GM23338 (cell line): ENCODE data around the gene SAMHD1.
"Not testable (repeated sequence)": the region's sequence is repeated elsewhere in the genome, so short reads cannot be mapped to it uniquely, and the experiment has no call there.

Experiments
- EZH2 ChIP-seq: fragments of 200-600 bp; sonication (generic); IDR thresholded peaks from one replicate; pipeline ENCODE4 v1.8.0; 2017; ENCODE audit warnings: antibody characterized with exemption, mild to moderate bottlenecking, low read depth; ENCODE audit not compliant: unreplicated experiment
- POLR2AphosphoS5 ChIP-seq: IDR thresholded peaks from 2 replicates; pipeline ENCODE4 v1.6.1; 2016; ENCODE audit warnings: antibody characterized with exemption, low read depth
- TF ChIP-seq, protein P1 (sequence below), 2 experiments: fragments of 200-600 bp in 1 of 2; sonication (generic) in 1 of 2; conservative IDR thresholded peaks; 2 replicates each; pipeline versions ENCODE4 v1.5.1 to v1.6.1; 2016 to 2017; ENCODE audit warnings: antibody characterized with exemption in 2 of 2, low read depth in 2 of 2, mild to moderate bottlenecking in 2 of 2, moderate library complexity in 1 of 2
- TF ChIP-seq, protein P2 (sequence below): IDR thresholded peaks from one replicate; pipeline ENCODE4 v1.6.1; 2018; ENCODE audit warnings: antibody characterized with exemption; ENCODE audit not compliant: unreplicated experiment

DNA sequence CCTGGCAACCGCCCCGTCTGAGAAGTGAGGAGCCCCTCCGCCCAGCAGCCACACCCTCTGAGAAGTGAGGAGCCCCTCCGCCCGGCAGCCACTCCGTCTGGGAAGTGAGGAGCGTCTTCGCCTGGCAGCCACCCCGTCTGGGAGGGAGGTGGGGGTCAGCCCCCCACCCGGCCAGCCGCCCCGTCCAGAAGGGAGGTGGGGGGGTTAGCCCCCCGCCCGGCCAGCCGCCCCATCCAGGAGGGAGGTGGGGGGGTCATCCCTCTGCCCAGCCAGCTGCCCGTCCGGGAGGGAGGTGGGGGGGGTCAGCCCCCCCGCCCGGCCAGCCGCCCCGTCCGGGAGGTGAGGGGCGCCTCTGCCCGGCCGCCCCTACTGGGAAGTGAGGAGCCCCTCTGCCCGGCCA is 48.7 kb upstream of the SAMHD1 start:
- TF ChIP-seq, protein P1, sequence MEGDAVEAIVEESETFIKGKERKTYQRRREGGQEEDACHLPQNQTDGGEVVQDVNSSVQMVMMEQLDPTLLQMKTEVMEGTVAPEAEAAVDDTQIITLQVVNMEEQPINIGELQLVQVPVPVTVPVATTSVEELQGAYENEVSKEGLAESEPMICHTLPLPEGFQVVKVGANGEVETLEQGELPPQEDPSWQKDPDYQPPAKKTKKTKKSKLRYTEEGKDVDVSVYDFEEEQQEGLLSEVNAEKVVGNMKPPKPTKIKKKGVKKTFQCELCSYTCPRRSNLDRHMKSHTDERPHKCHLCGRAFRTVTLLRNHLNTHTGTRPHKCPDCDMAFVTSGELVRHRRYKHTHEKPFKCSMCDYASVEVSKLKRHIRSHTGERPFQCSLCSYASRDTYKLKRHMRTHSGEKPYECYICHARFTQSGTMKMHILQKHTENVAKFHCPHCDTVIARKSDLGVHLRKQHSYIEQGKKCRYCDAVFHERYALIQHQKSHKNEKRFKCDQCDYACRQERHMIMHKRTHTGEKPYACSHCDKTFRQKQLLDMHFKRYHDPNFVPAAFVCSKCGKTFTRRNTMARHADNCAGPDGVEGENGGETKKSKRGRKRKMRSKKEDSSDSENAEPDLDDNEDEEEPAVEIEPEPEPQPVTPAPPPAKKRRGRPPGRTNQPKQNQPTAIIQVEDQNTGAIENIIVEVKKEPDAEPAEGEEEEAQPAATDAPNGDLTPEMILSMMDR (conservative IDR thresholded peaks at IDR 0.05; ENCODE audit: low read depth in 2 of 2): not testable (repeated sequence)
- TF ChIP-seq, protein P2, sequence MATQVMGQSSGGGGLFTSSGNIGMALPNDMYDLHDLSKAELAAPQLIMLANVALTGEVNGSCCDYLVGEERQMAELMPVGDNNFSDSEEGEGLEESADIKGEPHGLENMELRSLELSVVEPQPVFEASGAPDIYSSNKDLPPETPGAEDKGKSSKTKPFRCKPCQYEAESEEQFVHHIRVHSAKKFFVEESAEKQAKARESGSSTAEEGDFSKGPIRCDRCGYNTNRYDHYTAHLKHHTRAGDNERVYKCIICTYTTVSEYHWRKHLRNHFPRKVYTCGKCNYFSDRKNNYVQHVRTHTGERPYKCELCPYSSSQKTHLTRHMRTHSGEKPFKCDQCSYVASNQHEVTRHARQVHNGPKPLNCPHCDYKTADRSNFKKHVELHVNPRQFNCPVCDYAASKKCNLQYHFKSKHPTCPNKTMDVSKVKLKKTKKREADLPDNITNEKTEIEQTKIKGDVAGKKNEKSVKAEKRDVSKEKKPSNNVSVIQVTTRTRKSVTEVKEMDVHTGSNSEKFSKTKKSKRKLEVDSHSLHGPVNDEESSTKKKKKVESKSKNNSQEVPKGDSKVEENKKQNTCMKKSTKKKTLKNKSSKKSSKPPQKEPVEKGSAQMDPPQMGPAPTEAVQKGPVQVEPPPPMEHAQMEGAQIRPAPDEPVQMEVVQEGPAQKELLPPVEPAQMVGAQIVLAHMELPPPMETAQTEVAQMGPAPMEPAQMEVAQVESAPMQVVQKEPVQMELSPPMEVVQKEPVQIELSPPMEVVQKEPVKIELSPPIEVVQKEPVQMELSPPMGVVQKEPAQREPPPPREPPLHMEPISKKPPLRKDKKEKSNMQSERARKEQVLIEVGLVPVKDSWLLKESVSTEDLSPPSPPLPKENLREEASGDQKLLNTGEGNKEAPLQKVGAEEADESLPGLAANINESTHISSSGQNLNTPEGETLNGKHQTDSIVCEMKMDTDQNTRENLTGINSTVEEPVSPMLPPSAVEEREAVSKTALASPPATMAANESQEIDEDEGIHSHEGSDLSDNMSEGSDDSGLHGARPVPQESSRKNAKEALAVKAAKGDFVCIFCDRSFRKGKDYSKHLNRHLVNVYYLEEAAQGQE: not testable (repeated sequence)
- not testable (repeated sequence) for TF ChIP-seq POLR2AphosphoS5, EZH2
